Chondrocyte (in vitro differentiated cells): ENCODE results near the gene ID1. TPM values are rescaled to one million over a fixed set of nuclear protein-coding genes. Genes with fewer than 3 reads are reported as not detected.

Experiments
- DNase-seq: peaks from one replicate; pipeline ENCODE4 v3.0.0; 2021; ENCODE audit warnings: mixed read lengths, low spot score
- H3K27ac Mint-ChIP-seq: one replicate; pipeline ENCODE4 v1.8.0; 2021; ENCODE audit warnings: mild to moderate bottlenecking, moderate library complexity, mixed read lengths; ENCODE audit not compliant: unreplicated experiment
- H3K27me3 Mint-ChIP-seq: 2 replicates; pipeline ENCODE4 v1.8.0; 2021; ENCODE audit warnings: low read depth, mixed read lengths
- H3K36me3 Mint-ChIP-seq: 2 replicates; pipeline ENCODE4 v1.8.0; 2021; ENCODE audit warnings: low read depth, mixed read lengths
- H3K4me1 Mint-ChIP-seq: 2 replicates; pipeline ENCODE4 v1.8.0; 2021; ENCODE audit warnings: low read depth, mild to moderate bottlenecking, mixed read lengths
- H3K4me3 Mint-ChIP-seq: one replicate; pipeline ENCODE4 v1.8.0; 2021; ENCODE audit warnings: mild to moderate bottlenecking, moderate library complexity, mixed read lengths; ENCODE audit not compliant: unreplicated experiment
- H3K9me3 Mint-ChIP-seq: 2 replicates; pipeline ENCODE4 v1.8.0; 2021; ENCODE audit warnings: low read depth, mixed read lengths
- CTCF ChIP-seq: fragments of 200-600 bp; sonication (generic); IDR thresholded peaks from 2 replicates; pipeline ENCODE4 v1.5.0; 2021; ENCODE audit warnings: antibody characterized with exemption, mild to moderate bottlenecking, moderate library complexity
- total RNA-seq: library from RNA; stranded (reverse); gene quantifications from 3 replicates; pipeline ENCODE4 v1.2.1, GENCODE V29; 2021

Gene ID1
- total RNA-seq, 1 donor from 2014 or later, result 9.0 TPM

- Mint-ChIP-seq H3K4me1 (peaks cover 32% of the 10 kb centered on the region), H3K36me3 (no peaks in the 10 kb centered on the region), H3K27ac (no peak overlapping the region), H3K4me3 (no peak overlapping the region), H3K9me3 (no peaks in the 10 kb centered on the region), H3K27me3 (no peaks in the 10 kb centered on the region)
- no peak for DNase-seq
- no peak for TF ChIP-seq CTCF
Measured at GRCh38 chr20:31597481-31597855, 7.6 kb upstream of the ID1 start.

GRCh38 chr20:31602431-31602778, 2.7 kb upstream of the ID1 start:
- Mint-ChIP-seq H3K4me1 (peaks cover 45% of the 10 kb centered on the region), H3K36me3 (no peaks in the 10 kb centered on the region), H3K27me3 (no peaks in the 10 kb centered on the region), H3K4me3 (no peak overlapping the region), H3K9me3 (no peaks in the 10 kb centered on the region), H3K27ac (peak overlapping the region; percentile 75)
- no peak for DNase-seq
- no peak for TF ChIP-seq CTCF

- Mint-ChIP-seq H3K9me3 (no peaks in the 10 kb centered on the region), H3K4me1 (peaks cover 48% of the 10 kb centered on the region), H3K4me3 (no peak overlapping the region), H3K36me3 (no peaks in the 10 kb centered on the region), H3K27me3 (no peaks in the 10 kb centered on the region), H3K27ac (peak overlapping the region; percentile 75)
- no peak for DNase-seq
- no peak for TF ChIP-seq CTCF
Measured at GRCh38 chr20:31602779-31603441, 2.2 kb upstream of the ID1 start.

- Mint-ChIP-seq H3K4me3 (peak overlapping the region; percentile 99), H3K9me3 (no peaks in the 10 kb centered on the region), H3K27ac (peak overlapping the region; percentile 95), H3K27me3 (no peaks in the 10 kb centered on the region), H3K4me1 (peaks cover 57% of the 10 kb centered on the region), H3K36me3 (no peaks in the 10 kb centered on the region)
- DNase-seq, result peak; percentile 99
- no peak for TF ChIP-seq CTCF
Measured at GRCh38 chr20:31603822-31604566, 1.1 kb upstream of the ID1 start.

- Mint-ChIP-seq H3K27ac (peak overlapping the region; percentile 95), H3K27me3 (no peaks in the 10 kb centered on the region), H3K36me3 (no peaks in the 10 kb centered on the region), H3K4me3 (peak overlapping the region; percentile 99), H3K9me3 (no peaks in the 10 kb centered on the region), H3K4me1 (peaks cover 57% of the 10 kb centered on the region)
- no peak for TF ChIP-seq CTCF
- DNase-seq, result no peak
Measured at GRCh38 chr20:31604567-31605030, 490 bp upstream of the ID1 start.
